Right lobe of liver (tissue), 4 donors: Measurements from ENCODE around the gene GPR160.
A peak's percentile ranks its signal among the peaks of the same experiment; 100 is the strongest.

Source experiments
- POLR2A ChIP-seq: fragments of 450-650 bp; IDR thresholded peaks from one replicate; pipeline ENCODE4 v1.6.1; 2017; ENCODE audit warnings: antibody characterized with exemption, mild to moderate bottlenecking
- TF ChIP-seq, protein P1 (sequence below), 4 donors: fragments of 200-600 bp in 3 of 4; fragments of 450-650 bp in 1 of 4; IDR thresholded peaks; one replicate each; pipeline versions ENCODE4 v1.5.1 to v1.8.0; 2016 to 2022; ENCODE audit warnings: antibody characterized with exemption in 4 of 4, mild to moderate bottlenecking in 2 of 4
- donor health status: DM: no; HTN: no; CAD: no.
- donor health status: DM: no; HTN: no; CAD: no.
- donor health status: DM: no; HTN: yes; CAD: no.

DNA sequence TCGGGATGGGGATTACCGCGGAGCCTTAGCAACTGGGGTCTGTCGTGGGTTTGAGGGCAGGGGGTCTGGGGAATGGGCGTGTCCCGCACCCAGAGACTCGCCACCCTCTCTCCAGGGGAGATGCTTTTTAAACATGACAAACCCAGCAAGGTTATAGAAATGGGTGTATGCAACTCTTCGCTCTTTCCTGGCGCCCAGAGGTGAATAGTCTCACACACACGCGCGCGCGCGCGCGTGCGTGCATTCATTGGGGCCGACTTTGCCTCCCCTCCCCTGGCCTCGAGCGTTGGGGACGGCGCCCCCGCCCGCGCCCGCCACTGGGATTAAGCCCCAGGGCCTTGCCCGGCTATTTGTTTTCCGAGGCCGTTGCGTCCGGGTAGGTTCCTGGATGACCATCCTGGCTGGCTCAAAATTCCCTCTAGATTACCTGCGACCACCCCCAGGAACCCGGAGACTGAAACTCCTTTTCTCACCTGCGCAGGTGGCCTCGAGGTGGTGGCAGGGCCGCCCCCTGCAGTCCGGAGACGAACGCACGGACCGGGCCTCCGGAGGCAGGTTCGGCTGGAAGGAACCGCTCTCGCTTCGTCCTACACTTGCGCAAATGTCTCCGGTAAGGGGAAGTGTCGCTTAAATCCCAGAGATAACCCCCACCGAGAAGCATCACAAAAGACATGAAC is 777 bp downstream of the GPR160 start:
- TF ChIP-seq POLR2A, result no peak
- TF ChIP-seq, protein P1, sequence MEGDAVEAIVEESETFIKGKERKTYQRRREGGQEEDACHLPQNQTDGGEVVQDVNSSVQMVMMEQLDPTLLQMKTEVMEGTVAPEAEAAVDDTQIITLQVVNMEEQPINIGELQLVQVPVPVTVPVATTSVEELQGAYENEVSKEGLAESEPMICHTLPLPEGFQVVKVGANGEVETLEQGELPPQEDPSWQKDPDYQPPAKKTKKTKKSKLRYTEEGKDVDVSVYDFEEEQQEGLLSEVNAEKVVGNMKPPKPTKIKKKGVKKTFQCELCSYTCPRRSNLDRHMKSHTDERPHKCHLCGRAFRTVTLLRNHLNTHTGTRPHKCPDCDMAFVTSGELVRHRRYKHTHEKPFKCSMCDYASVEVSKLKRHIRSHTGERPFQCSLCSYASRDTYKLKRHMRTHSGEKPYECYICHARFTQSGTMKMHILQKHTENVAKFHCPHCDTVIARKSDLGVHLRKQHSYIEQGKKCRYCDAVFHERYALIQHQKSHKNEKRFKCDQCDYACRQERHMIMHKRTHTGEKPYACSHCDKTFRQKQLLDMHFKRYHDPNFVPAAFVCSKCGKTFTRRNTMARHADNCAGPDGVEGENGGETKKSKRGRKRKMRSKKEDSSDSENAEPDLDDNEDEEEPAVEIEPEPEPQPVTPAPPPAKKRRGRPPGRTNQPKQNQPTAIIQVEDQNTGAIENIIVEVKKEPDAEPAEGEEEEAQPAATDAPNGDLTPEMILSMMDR (IDR thresholded peaks at IDR 0.05), result peak in 2 of 4 donors; percentile 7 to 8
